Measurements from ENCODE around the gene S100A5.

Gene S100A5

GRCh38 chr1:153544453-153545066 is 3.8 kb upstream of the S100A5 start:
- Histone ChIP-seq H3K36me3 (ENCODE audit: control insufficient read depth, low read depth, low read length) (no peaks in the 10 kb centered on the region), H3K4me3 (ENCODE audit: low read length) (peak overlapping the region; percentile 26), H3K4me1 (ENCODE audit: control insufficient read depth, low read depth, low read length) (peaks cover 16% of the 10 kb centered on the region), H3K27ac (ENCODE audit: low read length) (no peak overlapping the region), H3K9me3 (ENCODE audit: control insufficient read depth, low read depth, low read length) (no peaks in the 10 kb centered on the region), H3K9ac (ENCODE audit: low read length) (peak overlapping the region; percentile 13), H3K27me3 (ENCODE audit: control insufficient read depth, insufficient read depth, low read length) (no peaks in the 10 kb centered on the region)

- no peaks in the 10 kb centered on the region for H3K9me3 ChIP-seq (ENCODE audit: control insufficient read depth, low read depth, low read length)
- H3K4me3 ChIP-seq (ENCODE audit: low read length): no peak overlapping the region
- no peak overlapping the region for H3K27ac ChIP-seq (ENCODE audit: low read length)
- no peak overlapping the region for H3K9ac ChIP-seq (ENCODE audit: low read length)
- no peaks in the 10 kb centered on the region for H3K27me3 ChIP-seq (ENCODE audit: control insufficient read depth, insufficient read depth, low read length)
- H3K4me1 ChIP-seq (ENCODE audit: control insufficient read depth, low read depth, low read length): peaks cover 16% of the 10 kb centered on the region
- no peaks in the 10 kb centered on the region for H3K36me3 ChIP-seq (ENCODE audit: control insufficient read depth, low read depth, low read length)
Measured at GRCh38 chr1:153543736-153544135, 3.0 kb upstream of the S100A5 start.

GRCh38 chr1:153542956-153543711 is 2.4 kb upstream of the S100A5 start:
- no peak overlapping the region for H3K4me3 ChIP-seq (ENCODE audit: low read length)
- no peaks in the 10 kb centered on the region for H3K36me3 ChIP-seq (ENCODE audit: control insufficient read depth, low read depth, low read length)
- H3K4me1 ChIP-seq (ENCODE audit: control insufficient read depth, low read depth, low read length): peaks cover 17% of the 10 kb centered on the region
- H3K9ac ChIP-seq (ENCODE audit: low read length): no peak overlapping the region
- no peaks in the 10 kb centered on the region for H3K9me3 ChIP-seq (ENCODE audit: control insufficient read depth, low read depth, low read length)
- no peak overlapping the region for H3K27ac ChIP-seq (ENCODE audit: low read length)
- H3K27me3 ChIP-seq (ENCODE audit: control insufficient read depth, insufficient read depth, low read length): no peaks in the 10 kb centered on the region

- no peak overlapping the region for H3K9ac ChIP-seq (ENCODE audit: low read length)
- no peaks in the 10 kb centered on the region for H3K36me3 ChIP-seq (ENCODE audit: control insufficient read depth, low read depth, low read length)
- H3K27me3 ChIP-seq (ENCODE audit: control insufficient read depth, insufficient read depth, low read length): no peaks in the 10 kb centered on the region
- no peaks in the 10 kb centered on the region for H3K9me3 ChIP-seq (ENCODE audit: control insufficient read depth, low read depth, low read length)
- peaks cover 19% of the 10 kb centered on the region for H3K4me1 ChIP-seq (ENCODE audit: control insufficient read depth, low read depth, low read length)
- H3K4me3 ChIP-seq (ENCODE audit: low read length): no peak overlapping the region
- H3K27ac ChIP-seq (ENCODE audit: low read length): no peak overlapping the region
Measured at GRCh38 chr1:153541641-153542590, 1.2 kb upstream of the S100A5 start.

- no peak overlapping the region for H3K9ac ChIP-seq (ENCODE audit: low read length)
- H3K27ac ChIP-seq (ENCODE audit: low read length): no peak overlapping the region
- no peak overlapping the region for H3K4me3 ChIP-seq (ENCODE audit: low read length)
- peaks cover 19% of the 10 kb centered on the region for H3K4me1 ChIP-seq (ENCODE audit: control insufficient read depth, low read depth, low read length)
- H3K27me3 ChIP-seq (ENCODE audit: control insufficient read depth, insufficient read depth, low read length): peaks cover 2% of the 10 kb centered on the region
- no peaks in the 10 kb centered on the region for H3K9me3 ChIP-seq (ENCODE audit: control insufficient read depth, low read depth, low read length)
- H3K36me3 ChIP-seq (ENCODE audit: control insufficient read depth, low read depth, low read length): no peaks in the 10 kb centered on the region
Measured at GRCh38 chr1:153539395-153540093, 1.2 kb downstream of the S100A5 start.

GRCh38 chr1:153538315-153538821 is 2.4 kb downstream of the S100A5 start:
- H3K9ac ChIP-seq (ENCODE audit: low read length): no peak overlapping the region
- no peaks in the 10 kb centered on the region for H3K9me3 ChIP-seq (ENCODE audit: control insufficient read depth, low read depth, low read length)
- peaks cover 23% of the 10 kb centered on the region for H3K4me1 ChIP-seq (ENCODE audit: control insufficient read depth, low read depth, low read length)
- H3K36me3 ChIP-seq (ENCODE audit: control insufficient read depth, low read depth, low read length): no peaks in the 10 kb centered on the region
- H3K27me3 ChIP-seq (ENCODE audit: control insufficient read depth, insufficient read depth, low read length): peaks cover 6% of the 10 kb centered on the region
- no peak overlapping the region for H3K27ac ChIP-seq (ENCODE audit: low read length)
- no peak overlapping the region for H3K4me3 ChIP-seq (ENCODE audit: low read length)

GRCh38 chr1:153537376-153537730 is 3.4 kb downstream of the S100A5 start:
- H3K27me3 ChIP-seq (ENCODE audit: control insufficient read depth, insufficient read depth, low read length): peaks cover 6% of the 10 kb centered on the region
- H3K4me1 ChIP-seq (ENCODE audit: control insufficient read depth, low read depth, low read length): peaks cover 28% of the 10 kb centered on the region
- H3K4me3 ChIP-seq (ENCODE audit: low read length): no peak overlapping the region
- no peaks in the 10 kb centered on the region for H3K9me3 ChIP-seq (ENCODE audit: control insufficient read depth, low read depth, low read length)
- no peak overlapping the region for H3K9ac ChIP-seq (ENCODE audit: low read length)
- H3K36me3 ChIP-seq (ENCODE audit: control insufficient read depth, low read depth, low read length): no peaks in the 10 kb centered on the region
- H3K27ac ChIP-seq (ENCODE audit: low read length): no peak overlapping the region

- no peaks in the 10 kb centered on the region for H3K9me3 ChIP-seq (ENCODE audit: control insufficient read depth, low read depth, low read length)
- H3K36me3 ChIP-seq (ENCODE audit: control insufficient read depth, low read depth, low read length): no peaks in the 10 kb centered on the region
- peaks cover 6% of the 10 kb centered on the region for H3K27me3 ChIP-seq (ENCODE audit: control insufficient read depth, insufficient read depth, low read length)
- H3K9ac ChIP-seq (ENCODE audit: low read length): no peak overlapping the region
- H3K4me1 ChIP-seq (ENCODE audit: control insufficient read depth, low read depth, low read length): peaks cover 31% of the 10 kb centered on the region
- H3K27ac ChIP-seq (ENCODE audit: low read length): no peak overlapping the region
- peak overlapping the region; percentile 7 for H3K4me3 ChIP-seq (ENCODE audit: low read length)
Measured at GRCh38 chr1:153536671-153537375, 3.9 kb downstream of the S100A5 start.

GRCh38 chr1:153536012-153536670 is 4.6 kb downstream of the S100A5 start:
- Histone ChIP-seq H3K27ac (ENCODE audit: low read length) (no peak overlapping the region), H3K4me1 (ENCODE audit: control insufficient read depth, low read depth, low read length) (peaks cover 31% of the 10 kb centered on the region), H3K36me3 (ENCODE audit: control insufficient read depth, low read depth, low read length) (no peaks in the 10 kb centered on the region), H3K9ac (ENCODE audit: low read length) (no peak overlapping the region), H3K4me3 (ENCODE audit: low read length) (peak overlapping the region; percentile 7), H3K9me3 (ENCODE audit: control insufficient read depth, low read depth, low read length) (no peaks in the 10 kb centered on the region), H3K27me3 (ENCODE audit: control insufficient read depth, insufficient read depth, low read length) (peaks cover 6% of the 10 kb centered on the region)

- Histone ChIP-seq H3K9ac (ENCODE audit: low read length) (no peak within 1 kb of the TSS), H3K27me3 (ENCODE audit: control insufficient read depth, insufficient read depth, low read length) (peaks cover 6% of the 10 kb centered on the region), H3K36me3 (ENCODE audit: control insufficient read depth, low read depth, low read length) (no peaks in the 10 kb centered on the region), H3K4me3 (ENCODE audit: low read length) (peak within 1 kb of the TSS; percentile 29), H3K4me1 (ENCODE audit: control insufficient read depth, low read depth, low read length) (peaks cover 31% of the 10 kb centered on the region), H3K9me3 (ENCODE audit: control insufficient read depth, low read depth, low read length) (no peaks in the 10 kb centered on the region), H3K27ac (ENCODE audit: low read length) (no peak within 1 kb of the TSS)
Measured at GRCh38 chr1:153535242-153536011, 5.3 kb downstream of the S100A5 start, which contains the start of gene S100A6. Gene S100A6 (minus strand): TSS chr1:153535991. CDS start chr1:153535339, 652 bp downstream.
